ENCODE results near the gene SPDYE1. TPM values are rescaled to one million over a fixed set of nuclear protein-coding genes. Genes with fewer than 3 reads are reported as not detected.
A peak's percentile ranks its signal among the peaks of the same experiment; 100 is the strongest.
"Not testable (repeated sequence)": the region's sequence is repeated elsewhere in the genome, so short reads cannot be mapped to it uniquely, and the experiment has no call there.

SPDYE1 gene, protein sequence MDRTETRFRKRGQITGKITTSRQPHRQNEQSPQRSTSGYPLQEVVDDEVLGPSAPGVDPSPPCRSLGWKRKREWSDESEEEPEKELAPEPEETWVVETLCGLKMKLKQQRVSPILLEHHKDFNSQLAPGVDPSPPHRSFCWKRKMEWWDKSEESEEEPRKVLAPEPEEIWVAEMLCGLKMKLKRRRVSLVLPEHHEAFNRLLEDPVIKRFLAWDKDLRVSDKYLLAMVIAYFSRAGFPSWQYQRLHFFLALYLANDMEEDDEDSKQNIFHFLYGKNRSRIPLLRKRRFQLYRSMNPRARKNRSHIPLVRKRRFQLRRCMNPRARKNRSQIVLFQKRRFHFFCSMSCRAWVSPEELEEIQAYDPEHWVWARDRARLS
- total RNA-seq (not detected), polyA plus RNA-seq (ENCODE audit: insufficient read depth in 1 of 8, insufficient read length in 8 of 8, low replicate concordance in 1 of 8) (1 to 10 TPM in 2 of 8 donors, under 1 TPM in 6; 0.18 to 2.0 (median 0.60) TPM)
- long read RNA-seq, donor 1, result 0 reads
- long read RNA-seq, donor 2, result 0 reads
- long read RNA-seq, donor 3, result 0 reads
- long read RNA-seq, donor 4, result 0 reads
- long read RNA-seq, donor 5, partial matches to known transcripts, result 5 of 5 reads
- long read RNA-seq, donor 5, other reads (novel, unspliced or antisense), result 0 of 5 reads
- long read RNA-seq, donor 6, result 0 reads
- long read RNA-seq, donor 7, result 0 reads
- long read RNA-seq, donor 8, result 0 reads
- long read RNA-seq, donor 9, result 0 reads
- long read RNA-seq, donor 10, result 0 reads
- long read RNA-seq, donor 11, partial matches to known transcripts, result 5 of 5 reads
- long read RNA-seq, donor 11, other reads (novel, unspliced or antisense), result 0 of 5 reads

DNA sequence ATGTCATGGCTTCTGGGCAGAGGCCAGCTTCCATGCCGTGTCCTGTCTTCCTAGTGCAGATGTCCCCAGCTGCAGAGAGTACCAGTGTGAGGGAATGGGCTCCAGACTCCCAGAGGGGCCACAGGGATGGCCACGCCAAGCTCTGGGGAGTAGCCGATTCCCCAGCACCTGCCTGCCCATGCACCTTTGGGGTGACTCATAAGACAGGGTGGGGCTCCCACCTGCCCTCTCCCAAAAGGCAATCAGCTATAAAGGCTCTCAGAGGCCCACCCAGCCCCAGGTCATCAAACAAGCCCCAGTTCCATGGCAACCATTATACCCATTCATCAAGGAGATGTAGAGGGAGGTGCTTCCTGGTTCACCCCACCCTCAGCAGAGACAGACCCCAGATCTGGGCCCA is at the start of gene SPDYE1:
TSS of gene SPDYE1 (plus strand) at position 366 of the 400 bp plus-strand sequence. CDS start 2,053 bp downstream, outside the sequence.
- WGBS (ENCODE audit: insufficient coverage), result 100% methylated on average over 1 of the region's 3 CpGs
- not testable (repeated sequence) for H3K4me1 ChIP-seq (ENCODE audit: control insufficient read depth, insufficient read depth, low read length); H3K4me3 ChIP-seq (ENCODE audit: low read length); H3K36me3 ChIP-seq (ENCODE audit: control insufficient read depth, insufficient read depth, low read length); H3K27ac ChIP-seq (ENCODE audit: low read length); H3K9me3 ChIP-seq (replicated peaks; ENCODE audit: control insufficient read depth, low read depth, low read length); H3K27me3 ChIP-seq (ENCODE audit: control insufficient read depth, insufficient read depth, low read length); DNase-seq

- Histone ChIP-seq H3K4me3 (ENCODE audit: low read length) (no peak overlapping the region), H3K27me3 (ENCODE audit: control insufficient read depth, insufficient read depth, low read length) (no peaks in the 10 kb centered on the region), H3K36me3 (ENCODE audit: control insufficient read depth, insufficient read depth, low read length) (peaks cover 51% of the 10 kb centered on the region), H3K4me1 (ENCODE audit: control insufficient read depth, insufficient read depth, low read length) (no peaks in the 10 kb centered on the region), H3K9me3 (replicated peaks; ENCODE audit: control insufficient read depth, low read depth, low read length) (no peaks in the 10 kb centered on the region), H3K27ac (ENCODE audit: low read length) (no peak overlapping the region)
- WGBS (ENCODE audit: insufficient coverage), result 80% methylated on average over 1 of the region's 3 CpGs
- DNase-seq, result peak; percentile 20
Observed at GRCh38 chr7:43952028-43952427, 45.7 kb upstream of the SPDYE1 start.

GRCh38 chr7:43953071-43953470 is 44.6 kb upstream of the SPDYE1 start:
- Histone ChIP-seq H3K9me3 (replicated peaks; ENCODE audit: control insufficient read depth, low read depth, low read length) (no peaks in the 10 kb centered on the region), H3K4me3 (ENCODE audit: low read length) (no peak overlapping the region), H3K36me3 (ENCODE audit: control insufficient read depth, insufficient read depth, low read length) (peaks cover 51% of the 10 kb centered on the region), H3K27me3 (ENCODE audit: control insufficient read depth, insufficient read depth, low read length) (no peaks in the 10 kb centered on the region), H3K4me1 (ENCODE audit: control insufficient read depth, insufficient read depth, low read length) (no peaks in the 10 kb centered on the region), H3K27ac (ENCODE audit: low read length) (no peak overlapping the region)
- DNase-seq, result no peak
- WGBS (ENCODE audit: insufficient coverage), result no CpG with 5 or more reads among the region's 5 CpGs

DNA sequence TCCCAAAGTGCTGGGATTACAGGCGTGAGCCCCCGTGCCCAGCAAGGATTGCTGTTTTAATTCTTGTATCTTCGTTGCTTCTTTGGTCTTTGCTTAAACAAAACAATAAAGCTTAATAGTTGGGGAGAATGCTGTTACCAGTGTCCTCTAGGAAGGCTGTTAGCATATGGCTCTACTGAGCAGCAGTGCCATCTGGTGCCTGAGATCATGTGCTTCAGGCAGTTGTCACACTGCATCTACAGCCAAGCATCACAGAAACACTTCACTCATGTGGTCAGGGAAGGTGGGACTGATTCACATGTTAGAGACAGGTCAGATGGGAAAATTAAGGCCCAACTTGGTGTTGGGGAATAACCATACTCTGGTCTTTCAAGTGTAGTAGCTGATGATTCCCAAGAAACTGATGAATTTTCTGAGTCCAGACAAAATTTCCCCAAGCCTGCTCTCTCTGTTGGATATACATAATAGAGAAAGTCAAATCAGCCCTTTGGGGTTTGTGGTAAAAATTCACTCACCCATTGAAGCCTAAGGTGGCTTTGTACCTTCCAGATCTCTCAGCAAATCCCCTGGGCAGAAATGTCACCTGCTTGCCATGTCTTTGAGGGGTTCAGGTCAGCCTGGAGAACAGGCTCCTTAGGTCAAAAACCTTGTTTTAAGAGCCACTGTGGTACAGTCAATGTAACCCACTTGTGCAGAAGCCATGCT is 43.0 kb upstream of the SPDYE1 start:
- H3K27me3 ChIP-seq (ENCODE audit: control insufficient read depth, insufficient read depth, low read length), result no peaks in the 10 kb centered on the region
- no peaks in the 10 kb centered on the region for H3K4me1 ChIP-seq (ENCODE audit: control insufficient read depth, insufficient read depth, low read length)
- H3K9me3 ChIP-seq (replicated peaks; ENCODE audit: control insufficient read depth, low read depth, low read length), result no peaks in the 10 kb centered on the region
- 48% methylated on average over 3 of the region's 3 CpGs for WGBS (ENCODE audit: insufficient coverage)
- H3K4me3 ChIP-seq (ENCODE audit: low read length), result no peak overlapping the region
- no peak overlapping the region for H3K27ac ChIP-seq (ENCODE audit: low read length)
- peak; percentile 58 for DNase-seq
- peaks cover 38% of the 10 kb centered on the region for H3K36me3 ChIP-seq (ENCODE audit: control insufficient read depth, insufficient read depth, low read length)

DNA sequence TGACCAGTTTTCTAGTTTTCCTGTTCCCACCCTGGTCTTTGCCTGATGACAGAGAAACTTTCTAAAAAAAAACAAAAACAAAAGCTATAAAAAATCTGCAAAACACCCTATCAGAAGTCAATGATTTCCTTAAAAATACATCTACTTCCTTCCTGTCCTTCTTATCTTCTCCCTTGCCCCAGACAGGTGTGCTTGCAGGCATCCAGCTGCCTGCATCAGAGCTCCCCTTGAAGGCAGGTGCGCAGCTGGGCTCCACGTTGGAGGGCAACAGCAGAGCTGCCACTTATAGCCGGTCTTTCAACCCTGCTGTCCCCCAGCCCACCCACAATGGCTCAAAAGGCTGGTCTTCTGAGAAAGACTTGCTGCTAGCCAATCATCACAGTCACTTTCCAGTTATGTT is 41.7 kb upstream of the SPDYE1 start:
- Histone ChIP-seq H3K27me3 (ENCODE audit: control insufficient read depth, insufficient read depth, low read length) (no peaks in the 10 kb centered on the region), H3K4me3 (ENCODE audit: low read length) (no peak overlapping the region), H3K27ac (ENCODE audit: low read length) (no peak overlapping the region), H3K36me3 (ENCODE audit: control insufficient read depth, insufficient read depth, low read length) (peaks cover 27% of the 10 kb centered on the region), H3K9me3 (replicated peaks; ENCODE audit: control insufficient read depth, low read depth, low read length) (no peaks in the 10 kb centered on the region), H3K4me1 (ENCODE audit: control insufficient read depth, insufficient read depth, low read length) (no peaks in the 10 kb centered on the region)
- WGBS (ENCODE audit: insufficient coverage), result 42% methylated on average over 2 of the region's 3 CpGs
- DNase-seq, result no peak

GRCh38 chr7:43960933-43961332 is 36.8 kb upstream of the SPDYE1 start:
- no peak overlapping the region for H3K27ac ChIP-seq (ENCODE audit: low read length)
- peaks cover 3% of the 10 kb centered on the region for H3K36me3 ChIP-seq (ENCODE audit: control insufficient read depth, insufficient read depth, low read length)
- no peaks in the 10 kb centered on the region for H3K27me3 ChIP-seq (ENCODE audit: control insufficient read depth, insufficient read depth, low read length)
- 30% methylated on average over 1 of the region's 1 CpG for WGBS (ENCODE audit: insufficient coverage)
- H3K9me3 ChIP-seq (replicated peaks; ENCODE audit: control insufficient read depth, low read depth, low read length), result no peaks in the 10 kb centered on the region
- no peak for DNase-seq
- H3K4me1 ChIP-seq (ENCODE audit: control insufficient read depth, insufficient read depth, low read length), result no peaks in the 10 kb centered on the region
- H3K4me3 ChIP-seq (ENCODE audit: low read length), result no peak overlapping the region

DNA sequence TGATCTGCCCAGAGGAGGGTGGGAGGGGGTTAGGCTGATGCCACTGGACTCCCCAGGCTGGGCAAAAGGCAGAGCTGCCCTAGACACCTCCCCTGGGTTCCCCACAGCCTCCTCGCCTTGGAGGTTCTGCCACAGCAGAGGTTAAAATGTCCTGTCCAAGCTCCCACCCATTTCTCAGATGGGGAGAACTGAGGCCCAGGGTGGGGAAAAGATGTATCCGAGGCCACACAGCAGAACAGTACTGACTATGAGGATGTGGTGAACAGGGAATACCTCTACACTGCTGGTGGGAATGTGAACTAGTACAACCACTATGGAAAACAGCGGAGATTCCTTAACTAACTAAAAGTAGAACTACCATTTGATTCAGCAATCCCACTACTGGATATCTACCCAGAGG is 31.3 kb upstream of the SPDYE1 start:
- DNase-seq; H3K4me1 ChIP-seq (ENCODE audit: control insufficient read depth, insufficient read depth, low read length); H3K27ac ChIP-seq (ENCODE audit: low read length); H3K4me3 ChIP-seq (ENCODE audit: low read length); H3K27me3 ChIP-seq (ENCODE audit: control insufficient read depth, insufficient read depth, low read length); H3K9me3 ChIP-seq (replicated peaks; ENCODE audit: control insufficient read depth, low read depth, low read length); H3K36me3 ChIP-seq (ENCODE audit: control insufficient read depth, insufficient read depth, low read length): not testable (repeated sequence)
- no CpG with 5 or more reads among the region's 3 CpGs for WGBS (ENCODE audit: insufficient coverage)

DNA sequence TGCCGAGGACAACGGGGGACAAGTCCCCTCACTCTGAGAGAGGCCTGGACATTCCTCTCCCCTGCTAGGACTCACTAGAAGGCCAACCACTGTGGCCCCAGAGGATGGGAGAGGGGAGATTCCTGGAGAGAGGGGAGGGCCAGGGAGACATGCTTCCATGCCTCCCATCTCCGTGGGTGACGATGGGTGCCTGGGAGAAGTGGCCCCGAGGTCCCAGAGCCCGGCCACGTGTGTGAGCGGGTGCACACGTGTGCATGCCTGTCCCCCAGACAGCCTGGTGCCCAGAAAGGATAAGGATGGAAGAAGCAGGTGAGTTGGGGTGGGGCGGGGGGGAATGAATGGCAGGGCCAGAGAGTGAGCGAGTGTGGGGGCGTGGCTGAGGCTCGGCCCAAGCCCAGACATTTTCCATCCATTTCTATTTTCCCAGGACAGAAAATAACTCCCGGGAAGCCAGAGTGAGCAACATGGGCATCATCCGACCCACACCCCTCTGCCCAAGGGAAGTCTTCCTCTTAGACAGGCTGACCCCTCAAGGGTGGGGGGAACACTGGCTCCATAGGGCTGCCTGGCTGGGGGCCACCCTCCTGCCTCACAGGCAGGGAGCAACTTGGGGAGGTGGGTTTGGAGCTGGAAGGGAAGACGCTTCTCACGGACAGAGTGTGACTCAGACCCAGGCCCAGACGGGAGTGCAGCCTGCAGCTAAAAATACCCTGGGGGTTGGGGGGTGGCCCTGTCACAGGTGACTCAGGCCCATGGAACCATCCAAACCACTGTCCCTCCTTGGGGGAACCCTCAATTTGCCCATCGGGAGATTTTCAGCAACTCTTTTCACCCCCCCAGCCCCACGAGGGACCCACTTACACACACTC is 29.3 kb upstream of the SPDYE1 start:
- no CpG with 5 or more reads among the region's 20 CpGs for WGBS (ENCODE audit: insufficient coverage)
- not testable (repeated sequence) for H3K36me3 ChIP-seq (ENCODE audit: control insufficient read depth, insufficient read depth, low read length); H3K27ac ChIP-seq (ENCODE audit: low read length); H3K27me3 ChIP-seq (ENCODE audit: control insufficient read depth, insufficient read depth, low read length); H3K4me3 ChIP-seq (ENCODE audit: low read length); H3K4me1 ChIP-seq (ENCODE audit: control insufficient read depth, insufficient read depth, low read length); H3K9me3 ChIP-seq (replicated peaks; ENCODE audit: control insufficient read depth, low read depth, low read length); DNase-seq

- not testable (repeated sequence) for H3K4me3 ChIP-seq (ENCODE audit: low read length); H3K36me3 ChIP-seq (ENCODE audit: control insufficient read depth, insufficient read depth, low read length); H3K4me1 ChIP-seq (ENCODE audit: control insufficient read depth, insufficient read depth, low read length); DNase-seq; H3K9me3 ChIP-seq (replicated peaks; ENCODE audit: control insufficient read depth, low read depth, low read length); H3K27me3 ChIP-seq (ENCODE audit: control insufficient read depth, insufficient read depth, low read length); H3K27ac ChIP-seq (ENCODE audit: low read length)
- 96% methylated on average over 3 of the region's 11 CpGs for WGBS (ENCODE audit: insufficient coverage)
Observed at GRCh38 chr7:43969586-43969985, 28.1 kb upstream of the SPDYE1 start.

Data from muscle of leg (tissue), 16 donors.